K562 (cell line): ENCODE measurements around the gene HRC. TPM values are rescaled to one million over a fixed set of nuclear protein-coding genes. Genes with fewer than 3 reads are reported as not detected.

Source experiments
- ATAC-seq: fragments of 200-7000 bp; cut with Tn5 transposase; 3 replicates; pipeline ENCODE4 v1.9.1; 2020; ENCODE audit warnings: moderate library complexity
- BruUV-seq: library from RNA; stranded (reverse); fragments of 400-500 nt; replicated peaks from 2 replicates; lab custom pipeline; 2021; lab: Mats Ljungman, UMichigan
- CTCF ChIA-PET: fragments of 300-600 bp; formaldehyde crosslinking; extraction: SDS; loops from one replicate; lab custom pipeline; 2021; ENCODE audit warnings: low intra/inter-chr PET ratio; lab: Yijun Ruan, JAX
- POLR2A ChIA-PET: fragments of 300-600, 350-650 bp; sonication (Branson Sonifier 250); formaldehyde crosslinking; extraction: SDS; loops from one replicate; lab custom pipeline; 2021; ENCODE audit warnings: antibody characterized with exemption, inconsistent platforms; lab: Yijun Ruan, JAX
- DNase-seq, 4 experiments: peaks; one replicate each; pipeline versions ENCODE4 v3.0.0 to v3.0.0-alpha.2; 2011 to 2018; ENCODE audit warnings: low spot score in 3 of 4, mixed read lengths in 3 of 4; ENCODE audit errors: extremely low read depth in 1 of 4
- FAIRE-seq: peaks from 2 replicates; lab custom pipeline; 2011; peaks lifted over from hg19 to GRCh38; lab: Jason Lieb, UNC
- H2AFZ ChIP-seq: 2 replicates; pipeline ENCODE4 v1.6.0; 2011; ENCODE audit warnings: low read depth, low read length, control low read depth, inconsistent platforms
- H3K27ac ChIP-seq: fragments of 200-600 bp; 3 replicates; pipeline ENCODE4 v1.8.0; 2011; ENCODE audit warnings: low read depth, mild to moderate bottlenecking, control low read depth, inconsistent platforms, low read length, moderate library complexity, mixed read lengths; ENCODE audit errors: extremely low read depth
- H3K27me3 ChIP-seq, 2 experiments: fragments of 300-600 bp in 1 of 2; 2 replicates in 1 of 2; 3 replicates in 1 of 2; pipeline versions ENCODE4 v1.6.0 to v1.8.0; 2011; ENCODE audit warnings: inconsistent platforms in 2 of 2, low read length in 2 of 2, mild to moderate bottlenecking in 1 of 2, mixed read lengths in 1 of 2, moderate library complexity in 1 of 2; ENCODE audit not compliant: control insufficient read depth in 2 of 2, insufficient read depth in 2 of 2
- H3K36me3 ChIP-seq: fragments of 300-600 bp; 3 replicates; pipeline ENCODE4 v1.8.0; 2011; ENCODE audit warnings: mild to moderate bottlenecking, low read length, inconsistent platforms; ENCODE audit not compliant: control insufficient read depth, insufficient read depth
- H3K4me1 ChIP-seq, 2 experiments: fragments of 200-600 bp in 1 of 2; replicated peaks in 1 of 2; 2 replicates in 1 of 2; 3 replicates in 1 of 2; pipeline versions ENCODE4 v1.5.1 to v1.8.0; 2011; ENCODE audit warnings: inconsistent platforms in 2 of 2, low read length in 2 of 2, mild to moderate bottlenecking in 1 of 2, mixed read lengths in 1 of 2, moderate library complexity in 1 of 2; ENCODE audit not compliant: control insufficient read depth in 2 of 2, insufficient read depth in 2 of 2
- H3K4me2 ChIP-seq: 2 replicates; pipeline ENCODE4 v1.6.1; 2011; ENCODE audit warnings: low read length, control low read depth, inconsistent platforms, mixed read lengths; ENCODE audit not compliant: insufficient read depth
- H3K4me3 ChIP-seq: fragments of 200-600 bp; sonication (generic), shearing (Covaris generic); 2 replicates; pipeline ENCODE4 v1.5.1; 2016; ENCODE audit warnings: control low read depth, inconsistent platforms
- H3K79me2 ChIP-seq: fragments of 200-600 bp; 3 replicates; pipeline ENCODE4 v1.8.0; 2011; ENCODE audit warnings: low read length, inconsistent platforms; ENCODE audit not compliant: control insufficient read depth, insufficient read depth
- H3K9ac ChIP-seq, 2 experiments: 2 replicates each; pipeline versions ENCODE4 v1.6.0 to v1.6.1; 2011; ENCODE audit warnings: low read depth in 2 of 2, low read length in 2 of 2, control low read depth in 1 of 2, inconsistent platforms in 1 of 2, mild to moderate bottlenecking in 1 of 2, mixed read lengths in 1 of 2; ENCODE audit not compliant: insufficient read depth in 1 of 2
- H3K9me1 ChIP-seq: one replicate; pipeline ENCODE4 v1.6.0; 2011; ENCODE audit warnings: inconsistent platforms, mild to moderate bottlenecking, low read length, moderate library complexity; ENCODE audit not compliant: control insufficient read depth, insufficient read depth
- H3K9me3 ChIP-seq: replicated peaks from 2 replicates; pipeline ENCODE4 v1.5.1; 2011; ENCODE audit warnings: low read depth, low read length, inconsistent platforms; ENCODE audit not compliant: control insufficient read depth, insufficient read depth
- H4K20me1 ChIP-seq: replicated peaks from 2 replicates; pipeline ENCODE4 v1.6.1; 2011; ENCODE audit warnings: low read length, inconsistent platforms, mixed read lengths; ENCODE audit not compliant: control insufficient read depth, insufficient read depth
- GTF2A2 ChIP-seq: IDR thresholded peaks from 2 replicates; pipeline ENCODE4 v1.6.1; 2016; ENCODE audit warnings: mild to moderate bottlenecking, missing genetic modification characterization, missing compliant biosample characterization
- HEY1 ChIP-seq: fragments of 250-450 bp; sonication (Bioruptor Pico); IDR thresholded peaks from 2 replicates; pipeline ENCODE4 v1.5.0; 2020; ENCODE audit warnings: mild to moderate bottlenecking, moderate library complexity, borderline replicate concordance
- HINFP ChIP-seq: fragments of 450-650 bp; conservative IDR thresholded peaks from 2 replicates; pipeline ENCODE4 v1.6.1; 2016; ENCODE audit warnings: missing genetic modification characterization, low read depth, mild to moderate bottlenecking, control low read depth, missing compliant biosample characterization
- MCM3 ChIP-seq: fragments of 450-650 bp; IDR thresholded peaks from 2 replicates; pipeline ENCODE4 v1.6.1; 2016
- SREBF2 ChIP-seq: sonication (generic); formaldehyde crosslinking; IDR thresholded peaks from 2 replicates; pipeline ENCODE4 v1.4.0; 2020; ENCODE audit warnings: mild to moderate bottlenecking, missing genetic modification reagents
- ZNF274 ChIP-seq: IDR thresholded peaks from 2 replicates; pipeline ENCODE4 v1.6.1; 2011; ENCODE audit warnings: low read depth, mild to moderate bottlenecking, low read length, moderate library complexity, borderline replicate concordance
- ZSCAN29 ChIP-seq: fragments of 450-650 bp; IDR thresholded peaks from 2 replicates; pipeline ENCODE4 v1.6.1; 2017
- WGBS: fragments of 100-300 bp; shearing (Covaris generic); methylation state at CpG from one replicate; pipeline ENCODE4 v1.1.6; 2016; ENCODE audit warnings: low coverage, mixed read lengths; ENCODE audit not compliant: insufficient coverage; ENCODE audit errors: missing lambda C conversion rate; 5-methylcytosine and 5-hydroxymethylcytosine counted together
- in situ Hi-C: fragments of 300-500 bp; cut with MboI; formaldehyde crosslinking; loops from 4 replicates; pipeline ENCODE4 v1.15.0; 2018; ENCODE audit warnings: inconsistent platforms, mixed read lengths
- intact Hi-C: fragments of 100-400 bp; cut with micrococcal nuclease; formaldehyde crosslinking; loops from 2 replicates; pipeline ENCODE4 v1.14.2; 2022
- polyA plus RNA-seq, 8 experiments: library from polyadenylated mRNA; depleted of rRNA in 4 of 8; stranded (reverse) in 5 of 8; unstranded in 3 of 8; fragments of >200 nt; fragmentation: Nextera tagmentation in 2 of 8; fragmentation: Illumina TruSeq in 1 of 8; extraction: Ambion mirVana in 2 of 8; extraction: Trizol in 1 of 8; gene quantifications; 2 replicates each; pipeline versions ENCODE4 v1.2.1 to v1.2.3, GENCODE V29; 2011 to 2014; ENCODE audit warnings: inconsistent platforms in 1 of 8, missing spikeins in 1 of 8
- total RNA-seq, 7 experiments: library from RNA; depleted of rRNA in 6 of 7; stranded (reverse); fragments of >200 nt in 6 of 7; fragmentation: Illumina TruSeq in 2 of 7; extraction: Trizol in 2 of 7; gene quantifications; 2 replicates each; pipeline versions ENCODE4 v1.2.1 to v1.2.3, GENCODE V29; 2011 to 2021; ENCODE audit warnings: low replicate concordance in 1 of 7

HRC gene
- total and polyA plus RNA-seq, 9 of the 15 experiments (the other 6 are each of a cell fraction or from before 2014, with no cell fraction given), result 0.66 to 18.7 (median 13.1) TPM

DNA sequence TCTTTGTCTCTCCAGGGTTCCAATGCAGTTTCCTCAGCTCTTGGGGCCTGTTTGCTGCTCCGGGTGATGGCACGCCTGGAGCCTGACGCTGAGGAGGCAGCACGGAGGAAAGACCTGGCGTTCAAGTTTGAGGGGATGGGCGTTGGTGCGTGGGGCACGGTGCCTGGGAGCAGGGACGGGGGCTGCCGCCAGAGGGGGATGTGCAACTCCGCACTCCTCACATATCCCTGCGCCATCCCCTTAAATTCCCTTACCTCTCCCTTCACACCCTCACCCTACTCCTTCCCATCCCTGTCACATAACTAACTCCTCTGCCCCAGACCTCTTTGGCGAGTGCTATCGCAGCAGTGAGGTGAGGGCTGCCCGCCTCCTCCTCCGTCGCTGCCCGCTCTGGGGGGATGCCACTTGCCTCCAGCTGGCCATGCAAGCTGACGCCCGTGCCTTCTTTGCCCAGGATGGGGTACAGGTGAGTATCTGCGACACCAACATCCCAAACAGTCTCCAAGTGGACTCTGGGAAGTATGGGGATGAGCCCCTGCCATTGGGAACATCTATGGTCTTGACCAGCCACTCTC lies 33.5 kb upstream of the HRC start:
- BruUV-seq, result no TSS peak
- ChIA-PET CTCF (no interaction called here), POLR2A (interaction anchor here (0.6 to 1.6 kb wide), 3 partner anchors 9 to 11 kb away, joined by 3 to 5 read pairs (median 3); no protein-coding TSS in a partner anchor)
- ATAC-seq, result no peak
- in situ Hi-C loops (no loop called here), intact Hi-C loops (no loop called here)
- H3K4me1 ChIP-seq, result no peaks in the 10 kb centered on the region
- no peak overlapping the region for H3K4me3 ChIP-seq
- H4K20me1 ChIP-seq, result no peaks in the 10 kb centered on the region
- H2AFZ ChIP-seq, result no peak overlapping the region
- 88% methylated on average over 12 of the region's 21 CpGs for WGBS
- no peaks in the 10 kb centered on the region for H3K9me1 ChIP-seq
- peaks cover 52% of the 10 kb centered on the region for H3K36me3 ChIP-seq
- no peaks in the 10 kb centered on the region for H3K27me3 ChIP-seq
- H3K9me3 ChIP-seq, result peaks cover 8% of the 10 kb centered on the region; the same call in 1 of the 2 replicates
- H3K4me2 ChIP-seq, result no peak overlapping the region
- DNase-seq, result peak in 3 of 4 experiments; percentile 4
- no peak overlapping the region for H3K27ac ChIP-seq
- no peak overlapping the region for H3K9ac ChIP-seq
- H3K79me2 ChIP-seq, result no peaks in the 10 kb centered on the region
- no peak for FAIRE-seq
- TF ChIP-seq ZNF274, result no peak
- no peak for TF ChIP-seq SREBF2 (CRISPR knock-in tag)
- no peak for TF ChIP-seq HEY1
- TF ChIP-seq HINFP (tag), result no peak
- TF ChIP-seq GTF2A2 (tag), result no peak
- TF ChIP-seq ZSCAN29, result no peak
- no peak for TF ChIP-seq MCM3
- TF ChIP-seq, all 486 proteins: peak for 0
